PFSK-1 (cell line): Measurements from ENCODE around the gene RNF152.

Experiments
- FOXP2 ChIP-seq: optimal IDR thresholded peaks from 2 replicates; pipeline ENCODE3; 2011; ENCODE audit warnings: borderline replicate concordance, control low read depth, inconsistent platforms; ENCODE audit not compliant: insufficient read depth; ENCODE audit errors: extremely low read length, extremely low read depth
- POLR2AphosphoS5 ChIP-seq: IDR thresholded peaks from 2 replicates; pipeline ENCODE4 v1.6.1; 2012; ENCODE audit warnings: low read depth, mild to moderate bottlenecking, control low read depth, low read length, moderate library complexity
- REST ChIP-seq, 2 experiments: IDR thresholded peaks; 2 replicates each; pipeline versions ENCODE4 v1.6.1 to v1.8.0; 2011 to 2012; ENCODE audit warnings: low read depth in 2 of 2, low read length in 2 of 2, control low read depth in 1 of 2, inconsistent platforms in 1 of 2, mild to moderate bottlenecking in 1 of 2, moderate library complexity in 1 of 2; ENCODE audit not compliant: insufficient read depth in 1 of 2
- SIN3A ChIP-seq: IDR thresholded peaks from 2 replicates; pipeline ENCODE4 v1.6.1; 2012; ENCODE audit warnings: mild to moderate bottlenecking, low read length, moderate library complexity, borderline replicate concordance; ENCODE audit not compliant: insufficient read depth
- TAF1 ChIP-seq: IDR thresholded peaks from 2 replicates; pipeline ENCODE4 v1.6.1; 2012; ENCODE audit warnings: low read length, control low read depth, borderline replicate concordance; ENCODE audit not compliant: insufficient read depth

Gene RNF152

GRCh38 chr18:61900504-61901281 is 7.9 kb upstream of the RNF152 start:
- TF ChIP-seq FOXP2 (no peak), POLR2AphosphoS5 (no peak), REST (IDR thresholded peaks at IDR 0.05; ENCODE audit: insufficient read depth in 1 of 2, low read depth in 2 of 2, low read length in 2 of 2) (no peak), TAF1 (no peak), SIN3A (no peak)

- TF ChIP-seq POLR2AphosphoS5 (no peak), FOXP2 (no peak), SIN3A (no peak), TAF1 (no peak), REST (IDR thresholded peaks at IDR 0.05; ENCODE audit: insufficient read depth in 1 of 2, low read depth in 2 of 2, low read length in 2 of 2) (no peak)
Measured at GRCh38 chr18:61898640-61899101, 5.9 kb upstream of the RNF152 start.

- TF ChIP-seq TAF1: no peak
- no peak for TF ChIP-seq FOXP2
- no peak for TF ChIP-seq SIN3A
- TF ChIP-seq REST (IDR thresholded peaks at IDR 0.05; ENCODE audit: insufficient read depth in 1 of 2, low read depth in 2 of 2, low read length in 2 of 2): no peak
- TF ChIP-seq POLR2AphosphoS5: no peak
Measured at GRCh38 chr18:61896757-61897156, 4.0 kb upstream of the RNF152 start.

- TF ChIP-seq SIN3A: no peak
Measured at GRCh38 chr18:61896118-61896517, 3.3 kb upstream of the RNF152 start.

- TF ChIP-seq POLR2AphosphoS5 (no peak), TAF1 (no peak), FOXP2 (no peak), REST (IDR thresholded peaks at IDR 0.05; ENCODE audit: insufficient read depth in 1 of 2, low read depth in 2 of 2, low read length in 2 of 2) (no peak), SIN3A (no peak)
Measured at GRCh38 chr18:61894751-61895524, 2.1 kb upstream of the RNF152 start.
